Lower leg skin (tissue), 4 donors: ENCODE results near the gene EYS. TPM values are rescaled to one million over a fixed set of nuclear protein-coding genes. Genes with fewer than 3 reads are reported as not detected.
"Not testable (repeated sequence)": the region's sequence is repeated elsewhere in the genome, so short reads cannot be mapped to it uniquely, and the experiment has no call there.

Source experiments
- DNase-seq, 2 donors: peaks; one replicate each; pipeline ENCODE4 v3.0.0-alpha.2; 2019; ENCODE audit warnings: low spot score in 2 of 2
- H3K4me3 ChIP-seq: fragments of 200-600 bp; sonication (generic); 2 replicates; pipeline ENCODE4 v1.5.1; 2017; ENCODE audit warnings: mild to moderate bottlenecking, low read depth; ENCODE audit not compliant: poor library complexity, severe bottlenecking
- POLR2A ChIP-seq, 2 donors: fragments of 450-650 bp; IDR thresholded peaks; one replicate each; pipeline ENCODE4 v1.6.1; 2016 to 2017; ENCODE audit warnings: antibody characterized with exemption in 2 of 2, mild to moderate bottlenecking in 1 of 2, moderate library complexity in 1 of 2
- WGBS, 2 donors: methylation state at CpG; one replicate each; pipeline ENCODE4 v1.1.5; 2018; 5-methylcytosine and 5-hydroxymethylcytosine counted together
- intact Hi-C: fragments of 100-400 bp; cut with DNase I; formaldehyde crosslinking; loops from one replicate; pipeline ENCODE4 v1.15.0; 2023; ENCODE audit warnings: low total_unique reads
- total RNA-seq, 4 donors: library from RNA; depleted of rRNA; stranded (reverse); fragments of >200 nt; gene quantifications; one replicate each; pipeline ENCODE4 v1.1.0, GENCODE V29; 2016
- TF ChIP-seq, protein P1 (sequence below), 3 donors: fragments of 450-650 bp; IDR thresholded peaks; one replicate each; pipeline ENCODE4 v1.5.1; 2016; ENCODE audit warnings: antibody characterized with exemption in 3 of 3, mild to moderate bottlenecking in 3 of 3, moderate library complexity in 2 of 3

The EYS gene
- total RNA-seq, 4 donors from 2014 or later = 0.04 TPM; not detected in 3

- no peak for DNase-seq
- TF ChIP-seq POLR2A (IDR thresholded peaks at IDR 0.05) = no peak
- TF ChIP-seq, protein P1, sequence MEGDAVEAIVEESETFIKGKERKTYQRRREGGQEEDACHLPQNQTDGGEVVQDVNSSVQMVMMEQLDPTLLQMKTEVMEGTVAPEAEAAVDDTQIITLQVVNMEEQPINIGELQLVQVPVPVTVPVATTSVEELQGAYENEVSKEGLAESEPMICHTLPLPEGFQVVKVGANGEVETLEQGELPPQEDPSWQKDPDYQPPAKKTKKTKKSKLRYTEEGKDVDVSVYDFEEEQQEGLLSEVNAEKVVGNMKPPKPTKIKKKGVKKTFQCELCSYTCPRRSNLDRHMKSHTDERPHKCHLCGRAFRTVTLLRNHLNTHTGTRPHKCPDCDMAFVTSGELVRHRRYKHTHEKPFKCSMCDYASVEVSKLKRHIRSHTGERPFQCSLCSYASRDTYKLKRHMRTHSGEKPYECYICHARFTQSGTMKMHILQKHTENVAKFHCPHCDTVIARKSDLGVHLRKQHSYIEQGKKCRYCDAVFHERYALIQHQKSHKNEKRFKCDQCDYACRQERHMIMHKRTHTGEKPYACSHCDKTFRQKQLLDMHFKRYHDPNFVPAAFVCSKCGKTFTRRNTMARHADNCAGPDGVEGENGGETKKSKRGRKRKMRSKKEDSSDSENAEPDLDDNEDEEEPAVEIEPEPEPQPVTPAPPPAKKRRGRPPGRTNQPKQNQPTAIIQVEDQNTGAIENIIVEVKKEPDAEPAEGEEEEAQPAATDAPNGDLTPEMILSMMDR (IDR thresholded peaks at IDR 0.05) = no peak
- intact Hi-C loops = no loop called here
- H3K4me3 ChIP-seq = no peak overlapping the region
Observed at GRCh38 chr6:63899550-63899949, 1807.5 kb downstream of the EYS start.

DNA sequence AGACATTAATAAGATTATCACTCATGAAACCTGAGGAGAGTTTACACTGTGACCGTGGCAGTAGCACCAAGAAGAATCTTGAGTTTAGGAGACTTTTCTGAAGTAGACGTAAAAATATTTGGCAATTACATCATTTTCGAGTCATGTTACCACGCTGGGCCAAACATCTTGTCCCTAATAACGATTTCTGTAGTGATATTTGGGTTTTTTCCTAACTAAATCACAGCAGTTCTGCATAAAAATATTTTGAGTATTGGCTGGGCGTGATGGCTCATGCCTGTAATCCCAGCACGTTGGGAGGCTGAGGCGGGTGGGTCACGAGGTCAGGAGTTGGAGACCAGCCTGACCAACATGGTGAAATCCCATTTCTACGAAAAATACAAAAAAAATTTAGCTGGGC, 1809.1 kb downstream of the EYS start:
- intact Hi-C loops = no loop called here

GRCh38 chr6:63897459-63897858, 1809.6 kb downstream of the EYS start:
- H3K4me3 ChIP-seq = no peak overlapping the region
- 89 to 92% methylated on average over 3 of the region's 3 CpGs for WGBS, 2 donors
- no peak for TF ChIP-seq POLR2A (IDR thresholded peaks at IDR 0.05)
- TF ChIP-seq, protein P1 (IDR thresholded peaks at IDR 0.05) = no peak
- intact Hi-C loops = no loop called here
- DNase-seq = no peak

More for the DNA sequence above, 1809.1 kb downstream of the EYS start:
- H3K4me3 ChIP-seq = no peak overlapping the region
- no peak for DNase-seq
- whole genome bisulfite sequencing, 2 donors = 66 to 68% methylated on average over 10 of the region's 10 CpGs
- TF ChIP-seq, protein P1 (IDR thresholded peaks at IDR 0.05) = no peak
- TF ChIP-seq POLR2A (IDR thresholded peaks at IDR 0.05) = no peak

- intact Hi-C loops = no loop called here
- TF ChIP-seq POLR2A (IDR thresholded peaks at IDR 0.05) = no peak
- TF ChIP-seq, protein P1 (IDR thresholded peaks at IDR 0.05) = no peak
- H3K4me3 ChIP-seq = no peak overlapping the region
- 82 to 84% methylated on average over 5 of the region's 5 CpGs for WGBS, 2 donors
- DNase-seq = no peak
Observed at GRCh38 chr6:63888416-63888815, 1818.6 kb downstream of the EYS start.

DNA sequence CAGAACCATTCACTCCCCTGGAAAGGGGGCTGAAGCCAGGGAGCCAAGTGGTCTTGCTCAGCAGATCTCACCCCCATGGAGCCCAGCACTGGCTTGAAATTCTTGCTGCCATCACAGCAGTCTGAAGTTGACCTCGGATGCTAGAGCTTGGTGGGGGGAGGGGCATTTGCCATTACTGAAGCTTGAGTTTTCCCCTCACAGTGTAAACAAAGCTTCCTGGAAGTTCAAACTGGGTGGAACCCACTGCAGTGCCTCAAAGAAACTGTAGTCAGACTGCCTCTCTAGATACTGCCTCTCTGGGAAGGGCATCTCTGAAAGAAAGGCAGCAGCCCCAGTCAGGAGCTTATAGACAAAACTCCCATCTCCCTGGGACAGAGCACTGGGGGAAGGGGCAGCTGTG, 1819.2 kb downstream of the EYS start:
- DNase-seq, H3K4me3 ChIP-seq, intact Hi-C loops: not testable (repeated sequence)
- 70 to 71% methylated on average over 1 of the region's 1 CpG for WGBS, 2 donors

DNA sequence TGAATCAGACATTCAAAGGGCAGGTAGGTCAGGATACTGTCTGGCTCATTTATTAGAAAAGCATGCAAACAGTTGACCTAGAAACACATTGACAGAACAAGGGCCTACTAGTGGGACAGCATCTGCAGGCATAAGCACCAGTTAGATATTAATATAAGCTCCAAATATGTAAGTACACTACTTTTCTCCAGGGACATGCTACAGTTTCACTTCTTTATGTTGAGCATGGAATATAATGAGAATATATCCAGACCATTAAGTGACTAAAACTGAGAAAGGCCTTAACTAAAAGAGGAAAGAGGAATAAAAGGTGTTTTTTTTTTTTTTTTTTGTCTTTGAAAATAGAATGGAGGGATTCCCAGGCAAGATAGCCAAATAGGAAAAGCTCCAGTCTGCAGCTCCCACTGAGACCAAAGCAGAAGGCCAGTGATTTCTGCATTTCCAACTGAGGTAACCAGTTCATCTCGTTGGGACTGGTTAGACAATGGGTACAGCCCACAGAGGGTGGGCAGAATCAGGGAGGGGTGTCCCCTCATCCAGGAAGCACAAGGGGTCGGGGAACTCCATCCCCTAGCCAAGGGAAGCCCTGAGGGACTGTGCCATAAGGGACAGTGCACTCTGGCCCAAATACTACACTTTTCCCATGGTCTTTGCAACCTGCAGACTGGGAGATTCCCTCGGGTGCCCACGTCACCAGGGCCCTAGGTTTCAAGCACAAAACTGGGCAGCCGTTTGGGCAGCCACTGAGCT, 1819.8 kb downstream of the EYS start:
- no peak overlapping the region for H3K4me3 ChIP-seq
- no peak for DNase-seq
- TF ChIP-seq, protein P1 (IDR thresholded peaks at IDR 0.05) = no peak
- no peak for TF ChIP-seq POLR2A (IDR thresholded peaks at IDR 0.05)
- intact Hi-C loops = no loop called here
- 80 to 88% methylated on average over 5 of the region's 5 CpGs for WGBS, 2 donors
